Measurements from ENCODE around the gene DGKB. TPM values are rescaled to one million over a fixed set of nuclear protein-coding genes. Genes with fewer than 3 reads are reported as not detected.

Gene DGKB
- total RNA-seq, 4 donors from 2014 or later = 0.78 to 2.5 (median 1.5) TPM

- Histone ChIP-seq H3K27me3 (no peaks in the 10 kb centered on the region), H3K36me3 (no peaks in the 10 kb centered on the region), H3K4me1 (peaks cover 0 to 3% (median 0%) of the 10 kb centered on the region in 4 donors), H3K27ac (peak overlapping the region in 1 of 4 donors; percentile 38), H3K9me3 (no peaks in the 10 kb centered on the region), H3K4me3 (no peak overlapping the region)
- 66 to 78% methylated on average over 5 of the region's 5 CpGs for WGBS, 2 donors
- no peak for DNase-seq (ENCODE audit: low spot score in 2 of 2)
- no peak for TF ChIP-seq CTCF (IDR thresholded peaks at IDR 0.05)
- TF ChIP-seq POLR2A (IDR thresholded peaks at IDR 0.05) = no peak
- TF ChIP-seq EP300 (IDR thresholded peaks at IDR 0.05) = no peak
Measured at GRCh38 chr7:14835384-14835783, 67.2 kb downstream of the DGKB start.

GRCh38 chr7:14834883-14835282 is 67.7 kb downstream of the DGKB start:
- WGBS, 2 donors = 39 to 74% methylated on average over 1 of the region's 1 CpG
- Histone ChIP-seq H3K4me1 (peaks cover 0 to 3% (median 0%) of the 10 kb centered on the region in 4 donors), H3K27ac (peak overlapping the region in 1 of 4 donors; percentile 22), H3K27me3 (no peaks in the 10 kb centered on the region), H3K4me3 (no peak overlapping the region), H3K9me3 (no peaks in the 10 kb centered on the region), H3K36me3 (no peaks in the 10 kb centered on the region)
- no peak for DNase-seq (ENCODE audit: low spot score in 2 of 2)
- TF ChIP-seq POLR2A (IDR thresholded peaks at IDR 0.05) (no peak), EP300 (IDR thresholded peaks at IDR 0.05) (no peak), CTCF (IDR thresholded peaks at IDR 0.05) (no peak)

GRCh38 chr7:14834456-14834855 is 68.1 kb downstream of the DGKB start:
- H3K36me3 ChIP-seq = no peaks in the 10 kb centered on the region
- WGBS, 2 donors = 52 to 56% methylated on average over 3 of the region's 3 CpGs
- H3K9me3 ChIP-seq = no peaks in the 10 kb centered on the region
- no peak for DNase-seq (ENCODE audit: low spot score in 2 of 2)
- peaks cover 0 to 3% (median 0%) of the 10 kb centered on the region in 4 donors for H3K4me1 ChIP-seq
- no peak overlapping the region for H3K4me3 ChIP-seq
- no peak overlapping the region for H3K27ac ChIP-seq
- H3K27me3 ChIP-seq = no peaks in the 10 kb centered on the region
- TF ChIP-seq EP300 (IDR thresholded peaks at IDR 0.05) (no peak), CTCF (IDR thresholded peaks at IDR 0.05) (no peak), POLR2A (IDR thresholded peaks at IDR 0.05) (no peak)

GRCh38 chr7:14833707-14834106 is 68.8 kb downstream of the DGKB start:
- DNase-seq (ENCODE audit: low spot score in 2 of 2) = no peak
- Histone ChIP-seq H3K27me3 (no peaks in the 10 kb centered on the region), H3K4me3 (no peak overlapping the region), H3K27ac (no peak overlapping the region), H3K36me3 (no peaks in the 10 kb centered on the region), H3K9me3 (no peaks in the 10 kb centered on the region), H3K4me1 (peaks cover 0 to 3% (median 0%) of the 10 kb centered on the region in 4 donors)
- TF ChIP-seq EP300 (IDR thresholded peaks at IDR 0.05) (no peak), CTCF (IDR thresholded peaks at IDR 0.05) (no peak), POLR2A (IDR thresholded peaks at IDR 0.05) (no peak)
- WGBS, 2 donors = 53 to 58% methylated on average over 3 of the region's 3 CpGs

GRCh38 chr7:14828053-14828452 is 74.5 kb downstream of the DGKB start:
- Histone ChIP-seq H3K4me3 (no peak overlapping the region), H3K9me3 (no peaks in the 10 kb centered on the region), H3K36me3 (no peaks in the 10 kb centered on the region), H3K4me1 (no peaks in the 10 kb centered on the region), H3K27me3 (no peaks in the 10 kb centered on the region), H3K27ac (no peak overlapping the region)
- DNase-seq (ENCODE audit: low spot score in 2 of 2) = no peak
- TF ChIP-seq CTCF (IDR thresholded peaks at IDR 0.05) (no peak), POLR2A (IDR thresholded peaks at IDR 0.05) (no peak), EP300 (IDR thresholded peaks at IDR 0.05) (no peak)
- 87 to 91% methylated on average over 2 of the region's 2 CpGs for WGBS, 2 donors
